ENCODE measurements around the gene RENBP. TPM values are rescaled to one million over a fixed set of nuclear protein-coding genes. Genes with fewer than 3 reads are reported as not detected.
A peak's percentile ranks its signal among the peaks of the same experiment; 100 is the strongest.

Gene RENBP
- total and polyA plus RNA-seq, 2 of the 13 experiments (the other 11 are each of a cell fraction or from before 2014, with no cell fraction given), result 1.4 to 2.6 TPM

DNA sequence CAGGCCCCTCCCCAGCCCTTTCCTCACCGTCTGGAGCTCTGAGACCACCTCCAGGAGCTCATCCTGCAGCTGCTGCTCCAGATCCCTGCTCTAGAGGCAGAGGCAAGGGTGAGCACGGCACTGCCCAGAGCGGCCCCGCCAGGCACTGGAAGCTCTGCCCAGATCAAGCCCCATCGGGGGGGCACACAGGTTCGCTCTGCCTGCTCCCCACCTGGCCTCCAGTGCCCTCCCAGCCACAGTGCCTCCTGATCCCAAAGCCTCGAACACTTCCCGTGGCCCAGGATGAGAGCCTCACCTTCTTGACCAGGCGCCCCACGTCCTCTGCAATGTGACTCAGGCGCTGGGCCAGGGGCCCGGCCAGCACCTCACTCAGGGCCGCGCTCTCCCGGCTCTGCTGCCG, 23.4 kb downstream of the RENBP start:
- CTCF ChIA-PET (ENCODE audit: low intra/inter-chr PET ratio, low total read pairs), result no interaction called here
- Histone ChIP-seq H3K9me3 (ENCODE audit: low read length) (no peaks in the 10 kb centered on the region), H3K79me2 (ENCODE audit: insufficient read depth, low read length) (no peaks in the 10 kb centered on the region), H3K9ac (ENCODE audit: insufficient read depth, low read depth, low read length) (no peak overlapping the region), H2AFZ (ENCODE audit: low read length) (no peak overlapping the region), H3K27me3 (ENCODE audit: control insufficient read depth in 1 of 2, insufficient read depth in 2 of 2, low read length in 2 of 2) (no peaks in the 10 kb centered on the region; a peak in 2 of 5 replicates), H3K4me2 (ENCODE audit: low read depth, low read length) (no peak overlapping the region), H3K27ac (ENCODE audit: extremely low read length, insufficient read depth, low read length) (no peak overlapping the region), H3K4me3 (replicated peaks in 1 of 3; ENCODE audit: insufficient read depth in 1 of 3, low read depth in 2 of 3, low read length in 3 of 3) (no peak overlapping the region), H4K20me1 (ENCODE audit: insufficient read depth, low read length) (no peaks in the 10 kb centered on the region), H3K4me1 (ENCODE audit: insufficient read depth, low read length) (peaks cover 45% of the 10 kb centered on the region), H3K36me3 (replicated peaks in 1 of 2; ENCODE audit: control insufficient read depth in 1 of 2, insufficient read depth in 2 of 2, low read length in 2 of 2) (no peaks in the 10 kb centered on the region)
- WGBS (ENCODE audit: low lambda C conversion rate), result no CpG with 5 or more reads among the region's 16 CpGs
- ATAC-seq (0 out of 3 replicates have a peak, but pooled peaks have one; percentile 9), FAIRE-seq (no peak), DNase-seq (ENCODE audit: low spot score) (no peak)
- TF ChIP-seq, protein P1, sequence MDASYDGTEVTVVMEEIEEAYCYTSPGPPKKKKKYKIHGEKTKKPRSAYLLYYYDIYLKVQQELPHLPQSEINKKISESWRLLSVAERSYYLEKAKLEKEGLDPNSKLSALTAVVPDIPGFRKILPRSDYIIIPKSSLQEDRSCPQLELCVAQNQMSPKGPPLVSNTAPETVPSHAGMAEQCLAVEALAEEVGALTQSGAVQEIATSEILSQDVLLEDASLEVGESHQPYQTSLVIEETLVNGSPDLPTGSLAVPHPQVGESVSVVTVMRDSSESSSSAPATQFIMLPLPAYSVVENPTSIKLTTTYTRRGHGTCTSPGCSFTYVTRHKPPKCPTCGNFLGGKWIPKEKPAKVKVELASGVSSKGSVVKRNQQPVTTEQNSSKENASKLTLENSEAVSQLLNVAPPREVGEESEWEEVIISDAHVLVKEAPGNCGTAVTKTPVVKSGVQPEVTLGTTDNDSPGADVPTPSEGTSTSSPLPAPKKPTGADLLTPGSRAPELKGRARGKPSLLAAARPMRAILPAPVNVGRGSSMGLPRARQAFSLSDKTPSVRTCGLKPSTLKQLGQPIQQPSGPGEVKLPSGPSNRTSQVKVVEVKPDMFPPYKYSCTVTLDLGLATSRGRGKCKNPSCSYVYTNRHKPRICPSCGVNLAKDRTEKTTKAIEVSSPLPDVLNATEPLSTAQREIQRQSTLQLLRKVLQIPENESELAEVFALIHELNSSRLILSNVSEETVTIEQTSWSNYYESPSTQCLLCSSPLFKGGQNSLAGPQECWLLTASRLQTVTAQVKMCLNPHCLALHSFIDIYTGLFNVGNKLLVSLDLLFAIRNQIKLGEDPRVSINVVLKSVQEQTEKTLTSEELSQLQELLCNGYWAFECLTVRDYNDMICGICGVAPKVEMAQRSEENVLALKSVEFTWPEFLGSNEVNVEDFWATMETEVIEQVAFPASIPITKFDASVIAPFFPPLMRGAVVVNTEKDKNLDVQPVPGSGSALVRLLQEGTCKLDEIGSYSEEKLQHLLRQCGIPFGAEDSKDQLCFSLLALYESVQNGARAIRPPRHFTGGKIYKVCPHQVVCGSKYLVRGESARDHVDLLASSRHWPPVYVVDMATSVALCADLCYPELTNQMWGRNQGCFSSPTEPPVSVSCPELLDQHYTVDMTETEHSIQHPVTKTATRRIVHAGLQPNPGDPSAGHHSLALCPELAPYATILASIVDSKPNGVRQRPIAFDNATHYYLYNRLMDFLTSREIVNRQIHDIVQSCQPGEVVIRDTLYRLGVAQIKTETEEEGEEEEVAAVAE (CRISPR knock-in tag; IDR thresholded peaks at IDR 0.05; ENCODE audit: borderline replicate concordance), result no peak
- TF ChIP-seq KLF11 (CRISPR knock-in tag; IDR thresholded peaks at IDR 0.05), result no peak
- TF ChIP-seq ZNF703 (CRISPR knock-in tag; IDR thresholded peaks at IDR 0.05; ENCODE audit: borderline replicate concordance), result no peak
- TF ChIP-seq, protein P2, sequence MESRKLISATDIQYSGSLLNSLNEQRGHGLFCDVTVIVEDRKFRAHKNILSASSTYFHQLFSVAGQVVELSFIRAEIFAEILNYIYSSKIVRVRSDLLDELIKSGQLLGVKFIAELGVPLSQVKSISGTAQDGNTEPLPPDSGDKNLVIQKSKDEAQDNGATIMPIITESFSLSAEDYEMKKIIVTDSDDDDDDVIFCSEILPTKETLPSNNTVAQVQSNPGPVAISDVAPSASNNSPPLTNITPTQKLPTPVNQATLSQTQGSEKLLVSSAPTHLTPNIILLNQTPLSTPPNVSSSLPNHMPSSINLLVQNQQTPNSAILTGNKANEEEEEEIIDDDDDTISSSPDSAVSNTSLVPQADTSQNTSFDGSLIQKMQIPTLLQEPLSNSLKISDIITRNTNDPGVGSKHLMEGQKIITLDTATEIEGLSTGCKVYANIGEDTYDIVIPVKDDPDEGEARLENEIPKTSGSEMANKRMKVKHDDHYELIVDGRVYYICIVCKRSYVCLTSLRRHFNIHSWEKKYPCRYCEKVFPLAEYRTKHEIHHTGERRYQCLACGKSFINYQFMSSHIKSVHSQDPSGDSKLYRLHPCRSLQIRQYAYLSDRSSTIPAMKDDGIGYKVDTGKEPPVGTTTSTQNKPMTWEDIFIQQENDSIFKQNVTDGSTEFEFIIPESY (CRISPR knock-in tag; IDR thresholded peaks at IDR 0.05), result 0 out of 2 replicates have a peak, but pooled peaks have one; percentile 10
- no peak for TF ChIP-seq ZSCAN30 (CRISPR knock-in tag; IDR thresholded peaks at IDR 0.05)
- TF ChIP-seq PLRG1 (conservative IDR thresholded peaks at IDR 0.05), result no peak
- TF ChIP-seq HNRNPK (IDR thresholded peaks at IDR 0.05; ENCODE audit: low read depth, low read length, poor library complexity, severe bottlenecking), result no peak
- intact Hi-C loops (cut with micrococcal nuclease; ENCODE audit: unreplicated experiment), result no loop called here
- in situ Hi-C loops (cut with HindIII; ENCODE audit: extremely low pct_ligation_motif_present, low pct_unique_long_range_greater_than_20kb), result no loop called here
- POLR2A ChIA-PET, result no interaction called here
- BruUV-seq (replicated peaks), result no TSS peak

Measured in HepG2 (cell line).